RPMI7951 (cell line): ENCODE results near the gene SURF1. TPM values are rescaled to one million over a fixed set of nuclear protein-coding genes. Genes with fewer than 3 reads are reported as not detected.
"Not testable (repeated sequence)": the region's sequence is repeated elsewhere in the genome, so short reads cannot be mapped to it uniquely, and the experiment has no call there.

ENCODE experiments used
- DNase-seq: peaks from one replicate; pipeline ENCODE4 v3.0.0-alpha.2; 2012; ENCODE audit warnings: low read depth
- total RNA-seq: library from RNA; depleted of rRNA; stranded (reverse); fragments of >200 nt; shearing (Covaris generic); gene quantifications from 2 replicates; pipeline ENCODE4 v1.2.3, GENCODE V29; 2014

The SURF1 gene
- total RNA-seq, 1 experiment from 2014 or later = 13.3 TPM

DNA sequence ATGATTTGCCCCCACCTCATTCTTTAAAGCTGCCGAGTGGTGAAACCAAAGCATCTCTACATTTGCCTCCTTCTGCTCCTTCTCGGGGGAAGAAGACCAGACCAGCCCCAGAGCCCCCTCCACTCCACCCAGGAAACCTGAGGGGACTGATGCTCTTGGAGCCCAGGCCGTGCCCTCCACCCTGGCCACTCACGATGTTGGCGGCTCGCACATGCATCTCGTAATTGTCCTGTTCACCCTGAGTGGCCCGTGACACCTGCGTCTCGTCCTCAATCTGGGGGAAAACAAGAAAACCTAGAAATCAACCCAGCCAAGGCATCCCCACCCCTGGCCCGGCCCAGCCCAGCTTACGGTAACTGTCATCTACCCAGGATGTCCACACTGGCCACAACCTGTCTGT is 11.3 kb downstream of the SURF1 start:
- DNase-seq = no peak

DNA sequence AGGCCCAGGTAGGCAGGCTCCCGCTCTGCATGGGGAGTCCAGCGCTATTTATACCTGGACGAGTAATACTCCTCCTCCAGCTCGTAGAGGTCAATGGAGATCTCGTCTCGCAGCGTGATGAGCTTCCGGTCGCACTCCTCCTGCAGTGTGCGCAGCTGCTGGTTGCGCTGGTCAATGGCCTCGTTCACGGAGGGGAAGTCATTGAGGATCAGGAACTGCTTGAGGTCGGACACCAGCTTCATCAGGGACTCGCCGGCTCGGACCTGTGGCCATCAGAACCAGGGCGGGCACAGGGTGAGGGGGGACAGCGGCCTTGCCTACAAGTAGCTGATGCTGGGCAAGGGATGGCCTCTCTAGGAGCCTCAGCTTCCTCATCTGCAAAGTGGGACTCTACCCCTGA is 12.2 kb downstream of the SURF1 start:
- no peak for DNase-seq

DNA sequence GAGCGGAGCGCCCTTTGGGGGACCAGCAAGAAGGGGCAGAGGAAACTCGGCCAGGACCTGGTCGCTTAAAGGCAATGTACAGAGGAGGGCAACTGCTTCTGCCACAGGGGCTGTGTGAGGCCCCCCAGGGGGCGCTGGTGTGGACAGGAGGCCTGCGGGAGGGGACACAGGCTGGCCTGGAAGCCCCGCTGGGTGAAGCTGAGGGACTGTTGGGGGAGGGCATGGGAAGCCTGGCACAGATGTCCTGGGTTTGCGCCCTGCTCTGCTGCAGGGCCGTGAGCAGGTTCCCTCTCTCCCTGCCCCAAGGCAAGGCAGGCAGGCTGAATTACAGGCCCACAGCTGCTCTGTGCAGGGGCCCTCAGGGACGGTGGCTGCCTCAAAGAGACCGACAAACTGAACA is 13.7 kb downstream of the SURF1 start:
- no peak for DNase-seq

DNA sequence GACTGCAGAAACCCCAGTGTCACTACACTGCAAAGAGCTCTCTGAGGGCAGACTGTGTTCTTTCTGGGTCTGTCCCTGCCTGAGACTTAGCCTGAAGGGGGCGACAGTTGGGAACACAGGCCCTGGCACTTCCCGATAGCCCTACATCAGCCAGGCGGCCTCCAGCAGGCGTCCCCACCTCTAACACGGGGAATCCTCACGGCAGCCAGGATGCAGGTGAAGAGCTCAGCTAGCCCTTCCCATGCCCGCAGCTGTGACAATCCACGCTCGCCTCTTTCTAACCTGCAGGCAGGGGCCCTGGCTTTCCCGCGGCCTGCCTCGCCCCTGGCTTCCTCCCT is 14.2 kb downstream of the SURF1 start:
- DNase-seq = no peak

- no peak for DNase-seq
Measured at GRCh38 chr9:133341369-133342068, 14.8 kb downstream of the SURF1 start.

- no peak for DNase-seq
Measured at GRCh38 chr9:133340916-133341315, 15.4 kb downstream of the SURF1 start.

- DNase-seq = no peak
Measured at GRCh38 chr9:133340256-133340655, 16.0 kb downstream of the SURF1 start.

GRCh38 chr9:133339641-133340040 is 16.6 kb downstream of the SURF1 start:
- DNase-seq = no peak

DNA sequence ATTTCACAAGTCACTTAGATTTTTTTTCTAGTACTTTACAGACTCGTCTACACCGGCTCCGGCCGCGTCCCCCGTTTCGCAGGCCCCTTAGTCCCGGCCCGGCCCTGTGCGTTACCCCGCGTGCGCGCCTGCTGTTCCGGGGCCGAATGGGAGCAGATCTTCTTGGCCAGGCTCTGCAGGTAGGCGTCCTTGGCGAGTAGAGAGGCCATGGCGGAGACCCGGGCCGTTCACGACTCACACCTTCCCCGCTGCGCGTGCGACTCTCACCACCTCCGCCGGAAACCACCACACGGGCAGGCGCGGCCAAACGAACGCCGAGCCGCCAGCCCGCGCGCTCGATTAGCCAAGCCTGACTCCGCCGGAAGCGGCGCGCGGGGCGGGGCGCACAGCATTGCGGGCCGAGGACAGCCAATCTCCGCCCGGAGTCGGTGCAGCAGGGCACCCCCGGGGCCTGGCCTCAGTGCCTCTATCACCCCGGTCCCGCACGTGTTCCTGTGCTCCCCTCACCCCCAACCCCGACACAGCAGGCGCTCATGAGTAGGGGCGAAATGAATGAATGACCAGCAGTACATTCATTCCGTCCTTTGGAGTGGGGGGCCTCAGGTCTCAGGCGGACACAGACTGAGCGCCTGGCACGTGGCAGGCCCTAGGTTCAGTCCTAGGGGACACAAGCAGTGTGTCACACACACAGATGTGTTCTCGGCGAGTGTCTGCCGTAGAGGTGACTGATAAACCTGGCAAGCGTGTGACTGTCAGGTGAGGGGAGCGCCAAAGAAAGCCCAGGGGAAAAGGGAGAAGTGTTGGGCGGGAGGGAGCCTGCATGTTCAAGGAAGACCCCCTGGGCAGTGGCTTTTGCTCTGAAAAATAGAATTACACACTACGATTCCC is 20.1 kb downstream of the SURF1 start, which contains the start of gene SURF6:
Gene SURF6 (minus strand): TSS at position 265 of the 888 bp plus-strand sequence. CDS start 56 bp downstream, at position 209.
- peak; percentile 84 for DNase-seq

DNA sequence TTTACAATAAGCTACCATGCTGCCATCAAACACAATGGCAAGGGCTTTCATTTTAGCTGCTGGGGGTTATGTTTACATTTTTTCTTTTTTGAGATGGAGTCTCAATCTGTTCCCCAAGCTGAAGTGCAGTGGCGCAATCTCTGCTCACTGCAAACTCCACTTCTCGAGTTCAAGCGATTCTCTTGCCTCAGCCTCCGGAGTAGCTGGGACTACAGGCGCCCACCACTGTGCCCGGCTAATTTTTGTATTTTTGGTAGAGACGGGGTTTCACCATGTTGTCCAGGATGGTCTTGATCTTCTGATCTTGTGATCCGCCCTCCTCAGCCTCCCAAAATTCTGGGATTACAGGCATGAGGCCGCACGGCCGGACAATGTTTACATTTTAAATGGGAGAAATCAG is 21.4 kb downstream of the SURF1 start:
- not testable (repeated sequence) for DNase-seq

DNA sequence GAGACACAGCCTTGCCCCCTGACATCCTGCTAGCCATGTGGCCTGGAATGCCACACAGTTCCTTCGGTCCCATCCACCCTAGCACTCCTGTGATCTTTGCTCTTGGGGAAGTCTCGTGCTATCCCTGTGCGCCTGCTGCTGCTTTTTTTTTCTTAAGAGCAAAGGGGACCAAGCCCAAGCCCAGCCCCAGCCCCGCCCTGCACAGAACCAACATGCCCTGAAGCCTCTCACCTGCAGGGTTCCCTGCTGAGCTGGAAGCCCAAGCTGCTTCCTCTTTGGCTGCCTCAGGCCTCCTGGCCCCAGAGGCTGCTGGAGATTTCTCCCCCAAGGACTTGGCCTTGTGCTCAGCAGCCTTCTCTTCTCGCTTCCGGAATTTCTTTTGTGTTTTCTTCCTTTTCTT is 22.1 kb downstream of the SURF1 start:
- DNase-seq = no peak

DNA sequence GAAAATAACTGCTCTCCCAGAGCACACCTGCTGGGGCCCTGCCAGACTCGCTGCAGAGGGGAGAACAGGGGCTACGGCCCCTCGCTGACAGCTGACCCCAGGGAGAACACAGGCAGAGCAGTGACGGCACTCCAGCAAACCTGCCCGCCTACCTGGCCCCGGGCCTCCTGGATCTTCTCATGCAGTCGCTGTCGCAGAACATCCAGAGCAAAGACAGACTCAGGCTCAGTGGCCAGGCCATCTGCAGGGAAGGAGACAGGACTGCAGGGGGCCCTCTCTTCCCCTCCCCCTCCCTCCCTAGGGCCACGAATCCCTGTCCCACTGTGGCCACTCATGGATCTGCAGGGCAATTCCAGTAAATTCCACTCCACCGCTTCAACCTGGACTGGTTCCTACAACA is 22.7 kb downstream of the SURF1 start:
- no peak for DNase-seq

DNA sequence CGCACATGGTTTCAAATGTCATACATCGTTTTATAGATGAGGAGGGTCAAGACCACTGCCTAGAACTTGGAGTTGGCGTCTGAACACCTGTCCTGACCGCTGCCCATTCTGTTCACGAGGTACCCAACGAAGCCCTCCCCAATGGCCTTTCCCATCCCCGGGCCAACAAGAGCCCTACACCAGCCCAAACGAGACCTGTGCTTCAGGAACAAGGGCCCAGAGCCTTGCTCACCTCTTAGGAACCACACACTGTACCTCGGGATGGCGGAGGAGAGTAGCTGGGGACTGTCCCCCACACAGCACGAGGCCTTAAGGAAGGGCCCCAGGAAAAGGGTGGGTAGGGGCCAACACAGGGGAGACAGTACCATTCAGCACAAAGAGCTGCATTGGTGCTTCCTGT is 23.3 kb downstream of the SURF1 start:
- no peak for DNase-seq

DNA sequence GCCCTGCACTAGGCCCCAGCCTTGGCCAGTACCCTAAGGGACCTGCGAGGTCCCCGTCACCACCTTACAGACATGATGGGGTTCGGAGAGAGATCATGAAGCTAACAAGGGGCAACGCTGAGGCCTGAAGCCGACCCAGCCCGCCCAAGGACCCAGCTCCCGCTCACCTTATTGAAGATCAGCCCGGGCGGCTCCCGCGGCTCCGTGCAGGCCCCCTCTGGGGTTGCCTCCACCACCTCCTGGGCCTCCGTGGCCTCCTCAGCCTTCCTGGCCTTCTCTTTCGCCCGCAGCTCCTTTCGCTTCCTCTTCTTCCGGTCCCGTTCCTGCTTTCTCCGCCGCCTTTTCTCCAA is 23.9 kb downstream of the SURF1 start:
- DNase-seq = no peak

DNA sequence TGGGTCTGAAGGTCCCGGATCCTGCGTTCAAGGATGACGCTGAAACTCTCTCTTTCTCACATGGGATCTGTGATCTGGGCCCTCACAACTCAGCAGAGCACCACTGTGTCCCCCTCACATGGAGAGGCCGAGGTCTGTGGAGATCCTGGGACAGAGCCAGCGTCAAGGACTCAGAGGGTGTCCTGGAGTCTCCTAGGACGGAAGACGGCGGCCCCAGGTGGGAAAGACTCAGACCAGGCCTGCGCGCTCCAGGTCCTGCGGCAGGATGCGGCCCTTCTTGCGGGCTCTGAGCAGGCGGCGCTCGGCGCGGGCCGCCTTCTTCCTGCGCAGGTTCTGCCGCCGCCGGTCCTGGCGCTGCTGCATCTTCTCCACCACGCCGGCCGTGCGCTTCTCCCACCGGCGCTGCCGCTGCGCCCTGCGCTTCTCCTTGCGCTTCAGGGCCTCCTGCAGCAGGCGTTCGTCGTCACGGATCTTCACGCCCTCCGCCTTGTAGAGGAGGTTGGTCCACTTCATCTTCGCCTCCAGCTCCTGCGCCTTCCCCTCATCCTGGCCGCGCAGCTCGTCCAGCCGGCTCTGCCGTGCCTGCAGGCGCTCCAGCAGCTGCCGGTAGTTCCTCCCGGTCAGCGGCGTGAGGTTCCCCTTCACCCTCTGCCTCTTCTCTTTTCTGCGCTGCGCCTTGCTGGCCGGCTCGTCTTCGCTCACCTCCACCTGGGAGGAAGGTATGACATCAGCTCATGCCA is 24.5 kb downstream of the SURF1 start:
- DNase-seq = no peak

DNA sequence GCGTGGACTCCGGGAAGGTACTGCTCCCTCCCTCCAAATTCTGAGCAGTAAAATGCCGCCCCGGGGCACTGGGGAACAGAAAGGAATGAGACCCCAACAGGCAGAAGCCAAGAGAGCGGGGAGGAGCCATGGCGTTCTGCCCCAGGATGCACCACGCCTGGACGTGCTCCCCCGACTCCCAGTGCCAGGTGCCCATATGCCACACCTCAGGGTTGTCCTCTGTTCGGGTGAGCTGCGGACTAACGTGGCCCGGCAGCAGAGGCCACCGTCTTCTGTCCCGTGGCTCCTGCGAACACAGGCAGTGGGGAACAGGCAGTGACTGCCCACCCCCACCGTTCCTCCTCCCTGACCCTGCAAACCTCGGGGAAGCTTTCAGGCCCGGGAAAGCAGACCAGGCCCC is 25.1 kb downstream of the SURF1 start:
- DNase-seq = no peak

GRCh38 chr9:133329306-133330156 is 26.8 kb downstream of the SURF1 start:
- DNase-seq = not testable (repeated sequence)

DNA sequence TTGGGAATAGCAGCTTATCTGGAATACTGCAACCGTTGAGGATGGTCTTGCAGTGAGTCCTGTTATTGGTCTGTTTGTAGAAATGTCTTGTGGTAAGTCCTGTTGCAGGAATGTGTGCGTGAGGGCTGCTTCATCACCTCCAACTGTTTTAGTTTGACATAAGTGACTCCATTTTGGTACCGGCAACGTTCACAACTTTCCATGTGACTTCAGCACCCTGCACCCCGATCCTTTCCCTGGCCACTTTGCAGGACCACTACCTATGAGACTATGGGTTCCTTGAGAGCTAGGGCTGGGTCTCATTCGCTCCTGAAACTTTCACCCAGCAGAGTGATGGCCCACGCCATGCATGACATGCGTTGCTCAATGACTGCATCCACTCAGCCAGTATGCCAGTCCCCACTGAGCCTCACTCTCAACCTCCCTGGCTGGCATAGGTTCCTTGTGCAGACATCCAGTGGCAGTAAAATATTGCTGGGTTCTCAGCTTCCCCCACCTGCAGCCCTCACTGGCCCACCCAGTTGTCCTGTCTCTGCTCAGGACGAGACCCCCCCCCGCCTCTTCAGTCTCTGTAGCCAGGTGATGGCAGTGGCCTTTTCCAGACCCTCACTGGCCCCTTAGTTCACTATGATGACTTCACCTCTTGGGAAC is 28.3 kb downstream of the SURF1 start:
- DNase-seq = no peak

DNA sequence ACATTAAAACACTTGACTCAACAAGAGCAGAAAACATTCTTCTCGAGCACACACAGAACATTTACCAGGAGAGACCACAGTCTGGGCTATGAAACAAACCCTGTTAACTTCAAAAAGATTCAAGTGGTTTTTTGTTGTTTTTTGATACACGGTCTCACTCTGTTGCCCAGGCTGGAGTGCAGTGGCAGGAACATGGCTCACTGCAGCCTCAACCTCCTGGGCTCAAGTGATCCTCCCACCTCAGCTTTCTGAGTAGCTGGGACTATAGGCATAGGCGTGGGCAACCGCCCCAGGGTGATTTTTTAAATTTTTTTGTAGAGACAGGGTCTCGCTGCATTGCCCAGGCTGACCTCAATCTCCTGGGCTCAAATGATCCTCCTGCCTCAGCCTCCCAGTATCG is 29.3 kb downstream of the SURF1 start:
- not testable (repeated sequence) for DNase-seq

DNA sequence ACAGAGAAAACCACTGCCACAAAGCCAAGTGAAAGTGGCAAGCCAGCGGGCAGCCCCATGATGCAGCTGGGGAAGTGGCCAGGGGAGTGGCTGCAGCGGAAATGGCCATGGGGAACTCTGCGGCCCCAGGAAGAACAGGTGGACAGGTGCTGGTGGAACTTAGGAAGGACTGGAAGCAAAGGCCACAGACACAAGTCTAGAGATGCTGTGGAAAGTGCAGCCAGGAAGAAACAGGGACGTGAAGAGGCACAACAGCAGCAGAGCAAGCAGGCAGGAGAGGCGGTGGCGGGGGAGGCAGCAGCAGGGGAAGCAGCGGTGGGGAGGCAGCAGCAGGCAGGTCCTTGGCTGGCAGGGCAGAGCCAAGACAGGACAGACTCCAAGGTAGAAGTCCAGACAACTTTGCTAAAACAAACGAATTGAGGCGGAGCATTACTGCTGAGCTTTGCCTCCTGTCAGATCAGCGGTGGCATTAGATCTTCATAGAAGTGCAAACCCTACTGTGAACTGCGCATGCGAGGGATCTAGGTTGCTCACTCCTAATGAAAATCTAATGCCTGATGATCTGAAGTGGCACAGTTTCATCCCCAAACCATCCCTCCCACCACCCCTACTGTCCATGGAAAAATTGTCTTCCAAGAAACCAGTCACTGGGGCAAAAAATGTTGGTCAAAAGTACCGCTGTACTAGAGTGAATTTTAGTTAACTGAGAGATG is 32.1 kb downstream of the SURF1 start:
- no peak for DNase-seq
